HEK293 (cell line): ENCODE measurements around the gene POLN.

Source experiments
- CTCF ChIA-PET: fragments of 350-600 bp; formaldehyde crosslinking; extraction: SDS; loops from one replicate; lab custom pipeline; 2021; ENCODE audit warnings: antibody characterized with exemption; lab: Yijun Ruan, JAX
- POLR2A ChIA-PET: fragments of 300-600 bp; formaldehyde crosslinking; extraction: SDS; loops from one replicate; lab custom pipeline; 2020; ENCODE audit warnings: antibody characterized with exemption, inconsistent platforms; lab: Yijun Ruan, JAX
- H3K27ac ChIP-seq: fragments of 200-500 bp; sonication (Bioruptor generic); 2 replicates; pipeline ENCODE4 v1.5.1; 2014; ENCODE audit warnings: low read depth, low read length, control low read depth, inconsistent platforms; ENCODE audit errors: extremely low read depth
- H3K36me3 ChIP-seq, 2 experiments: fragments of 200-500 bp in 1 of 2; sonication (Bioruptor generic) in 1 of 2; 1 replicate in 1 of 2; 2 replicates in 1 of 2; pipeline ENCODE4 v1.5.1; 2014 to 2017; ENCODE audit warnings: inconsistent platforms in 2 of 2, low read length in 2 of 2; ENCODE audit not compliant: control insufficient read depth in 2 of 2, insufficient read depth in 1 of 2
- H3K4me1 ChIP-seq: fragments of 200-500 bp; sonication (Bioruptor generic); 2 replicates; pipeline ENCODE4 v1.5.1; 2014; ENCODE audit warnings: mild to moderate bottlenecking, low read length, inconsistent platforms; ENCODE audit not compliant: control insufficient read depth, insufficient read depth
- H3K4me3 ChIP-seq: 2 replicates; pipeline ENCODE4 v1.5.1; 2011; ENCODE audit warnings: low read depth, mild to moderate bottlenecking, control low read depth, low read length, moderate library complexity
- H3K9me3 ChIP-seq: fragments of 200-500 bp; sonication (Bioruptor generic); 2 replicates; pipeline ENCODE4 v1.5.1; 2014; ENCODE audit warnings: low read depth, low read length, inconsistent platforms; ENCODE audit not compliant: control insufficient read depth, insufficient read depth
- BCL11A ChIP-seq: fragments of 450-650 bp; formaldehyde crosslinking; IDR thresholded peaks from 2 replicates; pipeline ENCODE4 v1.5.1; 2016; ENCODE audit warnings: low read depth, missing biosample characterization, missing genetic modification characterization
- GLIS2 ChIP-seq: fragments of 450-650 bp; formaldehyde crosslinking; IDR thresholded peaks from 2 replicates; pipeline ENCODE4 v1.5.1; 2016; ENCODE audit warnings: missing biosample characterization, missing genetic modification characterization
- HOXA7 ChIP-seq: sonication (generic); formaldehyde crosslinking; IDR thresholded peaks from 2 replicates; pipeline ENCODE4 v1.8.1; 2022; ENCODE audit warnings: missing genetic modification reagents, borderline replicate concordance
- IKZF3 ChIP-seq: fragments of 450-650 bp; IDR thresholded peaks from 2 replicates; pipeline ENCODE4 v1.5.0; 2018; ENCODE audit warnings: missing biosample characterization, mild to moderate bottlenecking, missing genetic modification characterization, moderate library complexity
- KLF16 ChIP-seq: fragments of 450-650 bp; formaldehyde crosslinking; IDR thresholded peaks from 2 replicates; pipeline ENCODE4 v1.5.1; 2017; ENCODE audit warnings: missing biosample characterization, missing genetic modification characterization
- KLF7 ChIP-seq: fragments of 450-650 bp; formaldehyde crosslinking; IDR thresholded peaks from 2 replicates; pipeline ENCODE4 v1.5.1; 2016; ENCODE audit warnings: missing biosample characterization, missing genetic modification characterization, borderline replicate concordance
- KLF8 ChIP-seq: fragments of 450-650 bp; formaldehyde crosslinking; IDR thresholded peaks from 2 replicates; pipeline ENCODE4 v1.5.1; 2016; ENCODE audit warnings: missing biosample characterization, missing genetic modification characterization
- MYNN ChIP-seq: fragments of 450-650 bp; formaldehyde crosslinking; IDR thresholded peaks from 2 replicates; pipeline ENCODE4 v1.5.1; 2016; ENCODE audit warnings: missing biosample characterization, missing genetic modification characterization, borderline replicate concordance
- PATZ1 ChIP-seq: fragments of 450-650 bp; formaldehyde crosslinking; IDR thresholded peaks from 2 replicates; pipeline ENCODE4 v1.5.1; 2016; ENCODE audit warnings: missing biosample characterization, missing genetic modification characterization
- PBX3 ChIP-seq: sonication (generic); formaldehyde crosslinking; IDR thresholded peaks from 2 replicates; pipeline ENCODE4 v1.8.1; 2022; ENCODE audit warnings: mild to moderate bottlenecking, moderate library complexity, missing genetic modification reagents
- PRDM4 ChIP-seq: fragments of 450-650 bp; formaldehyde crosslinking; IDR thresholded peaks from 2 replicates; pipeline ENCODE4 v1.5.1; 2017; ENCODE audit warnings: missing biosample characterization, missing genetic modification characterization
- SP2 ChIP-seq: fragments of 450-650 bp; formaldehyde crosslinking; IDR thresholded peaks from 2 replicates; pipeline ENCODE4 v1.5.1; 2016; ENCODE audit warnings: missing biosample characterization, missing genetic modification characterization
- SP7 ChIP-seq: fragments of 450-650 bp; formaldehyde crosslinking; IDR thresholded peaks from 2 replicates; pipeline ENCODE4 v1.5.1; 2016; ENCODE audit warnings: missing biosample characterization, missing genetic modification characterization
- ZBTB11 ChIP-seq: fragments of 450-650 bp; formaldehyde crosslinking; conservative IDR thresholded peaks from 2 replicates; pipeline ENCODE4 v1.5.1; 2016; ENCODE audit warnings: low read depth, missing biosample characterization, missing genetic modification characterization
- ZBTB20 ChIP-seq: fragments of 450-650 bp; formaldehyde crosslinking; IDR thresholded peaks from 2 replicates; pipeline ENCODE4 v1.5.1; 2016; ENCODE audit warnings: missing biosample characterization, missing genetic modification characterization
- ZBTB8A ChIP-seq: fragments of 450-650 bp; formaldehyde crosslinking; IDR thresholded peaks from 2 replicates; pipeline ENCODE4 v1.5.1; 2016; ENCODE audit warnings: missing biosample characterization, missing genetic modification characterization
- ZNF266 ChIP-seq: fragments of 450-650 bp; formaldehyde crosslinking; IDR thresholded peaks from 2 replicates; pipeline ENCODE4 v1.5.1; 2016; ENCODE audit warnings: missing biosample characterization, missing genetic modification characterization, low read depth
- ZNF311 ChIP-seq: fragments of 450-650 bp; formaldehyde crosslinking; IDR thresholded peaks from 2 replicates; pipeline ENCODE4 v1.5.1; 2017; ENCODE audit warnings: missing biosample characterization, missing genetic modification characterization, borderline replicate concordance
- ZNF394 ChIP-seq: fragments of 450-650 bp; formaldehyde crosslinking; IDR thresholded peaks from 2 replicates; pipeline ENCODE4 v1.5.1; 2016; ENCODE audit warnings: missing biosample characterization, missing genetic modification characterization, mild to moderate bottlenecking, moderate library complexity, borderline replicate concordance
- ZNF48 ChIP-seq: fragments of 450-650 bp; formaldehyde crosslinking; IDR thresholded peaks from 2 replicates; pipeline ENCODE4 v1.5.1; 2016; ENCODE audit warnings: missing biosample characterization, missing genetic modification characterization
- ZNF501 ChIP-seq: fragments of 450-650 bp; formaldehyde crosslinking; IDR thresholded peaks from 2 replicates; pipeline ENCODE4 v1.5.1; 2016; ENCODE audit warnings: missing biosample characterization, missing genetic modification characterization
- ZNF561 ChIP-seq: fragments of 450-650 bp; IDR thresholded peaks from 2 replicates; pipeline ENCODE4 v1.5.1; 2018; ENCODE audit warnings: missing biosample characterization, missing genetic modification characterization, borderline replicate concordance
- ZNF76 ChIP-seq: fragments of 450-650 bp; formaldehyde crosslinking; IDR thresholded peaks from 2 replicates; pipeline ENCODE4; 2016; ENCODE audit warnings: low read depth, missing biosample characterization, missing genetic modification characterization, borderline replicate concordance
- ZNF768 ChIP-seq: fragments of 450-650 bp; formaldehyde crosslinking; IDR thresholded peaks from 2 replicates; pipeline ENCODE4 v1.5.1; 2018; ENCODE audit warnings: missing biosample characterization, mild to moderate bottlenecking, missing genetic modification characterization
- ZSCAN30 ChIP-seq: fragments of 450-650 bp; IDR thresholded peaks from 2 replicates; pipeline ENCODE4 v1.5.1; 2018; ENCODE audit warnings: missing biosample characterization, mild to moderate bottlenecking, missing genetic modification characterization, moderate library complexity
- ZXDB ChIP-seq: fragments of 450-650 bp; formaldehyde crosslinking; IDR thresholded peaks from 2 replicates; pipeline ENCODE4 v1.5.1; 2016; ENCODE audit warnings: missing biosample characterization, missing genetic modification characterization

POLN gene

GRCh38 chr4:2041239-2042130, 200.4 kb downstream of the POLN start:
- Histone ChIP-seq H3K36me3 (peaks cover 0 to 6% of the 10 kb centered on the region in 2 experiments; a peak in 1 of 3 replicates), H3K9me3 (no peaks in the 10 kb centered on the region), H3K4me3 (peak overlapping the region; percentile 74), H3K4me1 (no peaks in the 10 kb centered on the region), H3K27ac (no peak overlapping the region)
- POLR2A ChIA-PET, result interaction anchor here (0.8 to 0.9 kb wide), 2 partner anchors 16 to 31 kb away, joined by 3 read pairs; no protein-coding TSS in a partner anchor
- CTCF ChIA-PET, result no interaction called here
- TF ChIP-seq ZXDB (tag by site-specific recombination), result peak; percentile 52; the same call in 1 of the 2 replicates
- no peak for TF ChIP-seq ZNF768 (tag by site-specific recombination)
- peak; percentile 37; the same call in 1 of the 2 replicates for TF ChIP-seq PRDM4 (tag by site-specific recombination)
- 0 out of 2 replicates have a peak, but pooled peaks have one; percentile 53 for TF ChIP-seq BCL11A (tag by site-specific recombination)
- 0 out of 2 replicates have a peak, but pooled peaks have one; percentile 7 for TF ChIP-seq SP2 (tag by site-specific recombination)
- no peak for TF ChIP-seq ZNF48 (tag by site-specific recombination)
- peak; percentile 81 for TF ChIP-seq GLIS2
- peak; percentile 49; the same call in 1 of the 2 replicates for TF ChIP-seq ZNF501 (tag by site-specific recombination)
- peak; percentile 50; the same call in 1 of the 2 replicates for TF ChIP-seq ZBTB8A (tag by site-specific recombination)
- 0 out of 2 replicates have a peak, but pooled peaks have one; percentile 8 for TF ChIP-seq ZSCAN30 (tag by site-specific recombination)
- peak; percentile 66 for TF ChIP-seq IKZF3 (tag by site-specific recombination)
- peak; percentile 57 for TF ChIP-seq SP7
- TF ChIP-seq ZNF76 (tag by site-specific recombination), result peak; percentile 60; the same call in 1 of the 2 replicates
- TF ChIP-seq KLF8 (tag by site-specific recombination), result peak; percentile 57; the same call in 1 of the 2 replicates
- no peak for TF ChIP-seq HOXA7
- TF ChIP-seq ZNF311, result no peak
- TF ChIP-seq ZBTB11 (tag by site-specific recombination), result peak; percentile 92
- peak; percentile 40; the same call in 1 of the 2 replicates for TF ChIP-seq ZNF561 (tag by site-specific recombination)
- TF ChIP-seq KLF7 (tag by site-specific recombination), result 0 out of 2 replicates have a peak, but pooled peaks have one; percentile 41
- TF ChIP-seq PBX3 (CRISPR knock-in tag), result 0 out of 2 replicates have a peak, but pooled peaks have one; percentile 31
- no peak for TF ChIP-seq ZNF266 (tag by site-specific recombination)
- TF ChIP-seq PATZ1 (tag by site-specific recombination), result peak; percentile 84
- peak; percentile 13; the same call in 1 of the 2 replicates for TF ChIP-seq ZNF394 (tag by site-specific recombination)
- TF ChIP-seq KLF16 (tag by site-specific recombination), result peak; percentile 19; the same call in 1 of the 2 replicates
- TF ChIP-seq ZBTB20, result peak; percentile 68
- peak; percentile 55; the same call in 1 of the 2 replicates for TF ChIP-seq MYNN (tag by site-specific recombination)
